ENCODE data around the gene NLRP7. TPM values are rescaled to one million over a fixed set of nuclear protein-coding genes. Genes with fewer than 3 reads are reported as not detected.
"Not testable (repeated sequence)": the region's sequence is repeated elsewhere in the genome, so short reads cannot be mapped to it uniquely, and the experiment has no call there.

The NLRP7 gene
- total RNA-seq, 3 donors from 2014 or later: not detected

- H3K36me3 Mint-ChIP-seq (ENCODE audit: insufficient read depth); DNase-seq; H3K9me3 Mint-ChIP-seq; ATAC-seq; H3K4me1 Mint-ChIP-seq (ENCODE audit: low read depth); H3K4me3 Mint-ChIP-seq: not testable (repeated sequence)
- peaks cover 12% of the 10 kb centered on the region for H3K27me3 Mint-ChIP-seq (ENCODE audit: low read depth)
Observed at GRCh38 chr19:54904261-54904660, 43.1 kb downstream of the NLRP7 start.

GRCh38 chr19:54903303-54903702, 44.0 kb downstream of the NLRP7 start:
- Mint-ChIP-seq H3K4me3 (no peak overlapping the region), H3K27me3 (ENCODE audit: low read depth) (peaks cover 22% of the 10 kb centered on the region), H3K9me3 (no peaks in the 10 kb centered on the region), H3K4me1 (ENCODE audit: low read depth) (no peaks in the 10 kb centered on the region), H3K36me3 (ENCODE audit: insufficient read depth) (no peaks in the 10 kb centered on the region)
- DNase-seq (no peak), ATAC-seq (no peak)

- Mint-ChIP-seq H3K36me3 (ENCODE audit: insufficient read depth) (no peaks in the 10 kb centered on the region), H3K27me3 (ENCODE audit: low read depth) (peaks cover 25% of the 10 kb centered on the region), H3K9me3 (no peaks in the 10 kb centered on the region), H3K4me3 (no peak overlapping the region), H3K4me1 (ENCODE audit: low read depth) (no peaks in the 10 kb centered on the region)
- ATAC-seq (no peak), DNase-seq (no peak)
Observed at GRCh38 chr19:54902061-54902460, 45.3 kb downstream of the NLRP7 start.

- ATAC-seq; H3K4me1 Mint-ChIP-seq (ENCODE audit: low read depth); H3K4me3 Mint-ChIP-seq; H3K9me3 Mint-ChIP-seq; H3K36me3 Mint-ChIP-seq (ENCODE audit: insufficient read depth); DNase-seq: not testable (repeated sequence)
- H3K27me3 Mint-ChIP-seq (ENCODE audit: low read depth): peaks cover 28% of the 10 kb centered on the region
Observed at GRCh38 chr19:54901153-54901552, 46.2 kb downstream of the NLRP7 start.

GRCh38 chr19:54899646-54900045, 47.7 kb downstream of the NLRP7 start:
- H3K4me1 Mint-ChIP-seq (ENCODE audit: low read depth): not testable (repeated sequence)

GRCh38 chr19:54898685-54899084, 48.6 kb downstream of the NLRP7 start:
- H3K4me1 Mint-ChIP-seq (ENCODE audit: low read depth); H3K4me3 Mint-ChIP-seq; DNase-seq; ATAC-seq; H3K36me3 Mint-ChIP-seq (ENCODE audit: insufficient read depth); H3K9me3 Mint-ChIP-seq: not testable (repeated sequence)
- H3K27me3 Mint-ChIP-seq (ENCODE audit: low read depth): peaks cover 22% of the 10 kb centered on the region

More at GRCh38 chr19:54899646-54900045, 47.7 kb downstream of the NLRP7 start:
- not testable (repeated sequence) for H3K36me3 Mint-ChIP-seq (ENCODE audit: insufficient read depth); H3K4me3 Mint-ChIP-seq; DNase-seq; H3K9me3 Mint-ChIP-seq; ATAC-seq
- peaks cover 22% of the 10 kb centered on the region for H3K27me3 Mint-ChIP-seq (ENCODE audit: low read depth)

GRCh38 chr19:54896036-54896435, 51.3 kb downstream of the NLRP7 start:
- Mint-ChIP-seq H3K4me3 (no peak overlapping the region), H3K27me3 (ENCODE audit: low read depth) (peaks cover 22% of the 10 kb centered on the region), H3K4me1 (ENCODE audit: low read depth) (no peaks in the 10 kb centered on the region), H3K36me3 (ENCODE audit: insufficient read depth) (no peaks in the 10 kb centered on the region), H3K9me3 (no peaks in the 10 kb centered on the region)
- DNase-seq (no peak), ATAC-seq (no peak)

GRCh38 chr19:54894106-54894505, 53.2 kb downstream of the NLRP7 start:
- H3K4me1 Mint-ChIP-seq (ENCODE audit: low read depth); H3K36me3 Mint-ChIP-seq (ENCODE audit: insufficient read depth); ATAC-seq; H3K4me3 Mint-ChIP-seq; DNase-seq; H3K9me3 Mint-ChIP-seq: not testable (repeated sequence)
- H3K27me3 Mint-ChIP-seq (ENCODE audit: low read depth): peaks cover 14% of the 10 kb centered on the region

GRCh38 chr19:54893406-54893805, 53.9 kb downstream of the NLRP7 start:
- Mint-ChIP-seq H3K36me3 (ENCODE audit: insufficient read depth) (no peaks in the 10 kb centered on the region), H3K9me3 (no peaks in the 10 kb centered on the region), H3K4me1 (ENCODE audit: low read depth) (no peaks in the 10 kb centered on the region), H3K27me3 (ENCODE audit: low read depth) (peaks cover 8% of the 10 kb centered on the region), H3K4me3 (no peak overlapping the region)
- no peak for DNase-seq
- no peak for ATAC-seq

GRCh38 chr19:54889566-54889965, 57.8 kb downstream of the NLRP7 start:
- no peaks in the 10 kb centered on the region for H3K9me3 Mint-ChIP-seq
- no peak for ATAC-seq
- H3K4me1 Mint-ChIP-seq (ENCODE audit: low read depth): no peaks in the 10 kb centered on the region
- DNase-seq: no peak
- no peaks in the 10 kb centered on the region for H3K36me3 Mint-ChIP-seq (ENCODE audit: insufficient read depth)
- H3K4me3 Mint-ChIP-seq: no peak overlapping the region
- H3K27me3 Mint-ChIP-seq (ENCODE audit: low read depth): no peaks in the 10 kb centered on the region

- Mint-ChIP-seq H3K4me3 (no peak overlapping the region), H3K9me3 (no peaks in the 10 kb centered on the region), H3K36me3 (ENCODE audit: insufficient read depth) (no peaks in the 10 kb centered on the region), H3K4me1 (ENCODE audit: low read depth) (no peaks in the 10 kb centered on the region), H3K27me3 (ENCODE audit: low read depth) (no peaks in the 10 kb centered on the region)
- ATAC-seq (no peak), DNase-seq (no peak)
Observed at GRCh38 chr19:54888239-54888638, 59.1 kb downstream of the NLRP7 start.

- no peaks in the 10 kb centered on the region for H3K36me3 Mint-ChIP-seq (ENCODE audit: insufficient read depth)
- no peak for DNase-seq
- ATAC-seq: no peak
- no peak overlapping the region for H3K4me3 Mint-ChIP-seq
- peaks cover 27% of the 10 kb centered on the region for H3K27me3 Mint-ChIP-seq (ENCODE audit: low read depth)
- no peaks in the 10 kb centered on the region for H3K9me3 Mint-ChIP-seq
- no peaks in the 10 kb centered on the region for H3K4me1 Mint-ChIP-seq (ENCODE audit: low read depth)
Observed at GRCh38 chr19:54883228-54883627, 64.1 kb downstream of the NLRP7 start.

- H3K27me3 Mint-ChIP-seq (ENCODE audit: low read depth): peaks cover 29% of the 10 kb centered on the region
- DNase-seq (no peak), ATAC-seq (no peak)
- H3K9me3 Mint-ChIP-seq: no peaks in the 10 kb centered on the region
- no peak overlapping the region for H3K4me3 Mint-ChIP-seq
- H3K4me1 Mint-ChIP-seq (ENCODE audit: low read depth): no peaks in the 10 kb centered on the region
- H3K36me3 Mint-ChIP-seq (ENCODE audit: insufficient read depth): no peaks in the 10 kb centered on the region
Observed at GRCh38 chr19:54882758-54883157, 64.6 kb downstream of the NLRP7 start.

- Mint-ChIP-seq H3K9me3 (no peaks in the 10 kb centered on the region), H3K4me1 (ENCODE audit: low read depth) (no peaks in the 10 kb centered on the region), H3K27me3 (ENCODE audit: low read depth) (peaks cover 29% of the 10 kb centered on the region), H3K36me3 (ENCODE audit: insufficient read depth) (no peaks in the 10 kb centered on the region), H3K4me3 (no peak overlapping the region)
- no peak for ATAC-seq
- DNase-seq: no peak
Observed at GRCh38 chr19:54881884-54882283, 65.4 kb downstream of the NLRP7 start.

- ATAC-seq: no peak
Observed at GRCh38 chr19:54877471-54877870, 69.9 kb downstream of the NLRP7 start.

GRCh38 chr19:54875506-54875905, 71.8 kb downstream of the NLRP7 start:
- ATAC-seq (no peak), DNase-seq (no peak)
- Mint-ChIP-seq H3K4me1 (ENCODE audit: low read depth) (no peaks in the 10 kb centered on the region), H3K27me3 (ENCODE audit: low read depth) (peaks cover 18% of the 10 kb centered on the region), H3K4me3 (no peak overlapping the region), H3K36me3 (ENCODE audit: insufficient read depth) (no peaks in the 10 kb centered on the region), H3K9me3 (no peaks in the 10 kb centered on the region)

More at GRCh38 chr19:54877471-54877870, 69.9 kb downstream of the NLRP7 start:
- H3K4me3 Mint-ChIP-seq: no peak overlapping the region
- no peaks in the 10 kb centered on the region for H3K9me3 Mint-ChIP-seq
- no peaks in the 10 kb centered on the region for H3K36me3 Mint-ChIP-seq (ENCODE audit: insufficient read depth)
- peaks cover 24% of the 10 kb centered on the region for H3K27me3 Mint-ChIP-seq (ENCODE audit: low read depth)
- H3K4me1 Mint-ChIP-seq (ENCODE audit: low read depth): no peaks in the 10 kb centered on the region
- DNase-seq: no peak

Data from activated T-cell treated with anti-CD3 and anti-CD28 coated beads, Interleukin-2, amount 50 U/mL, for 4 hours (primary cell).